Activated T-cell treated with anti-CD3 and anti-CD28 coated beads, Interleukin-2, amount 50 U/mL, for 72 hours (primary cell): ENCODE data around the gene MIA2. TPM values are rescaled to one million over a fixed set of nuclear protein-coding genes. Genes with fewer than 3 reads are reported as not detected.
"Not testable (repeated sequence)": the region's sequence is repeated elsewhere in the genome, so short reads cannot be mapped to it uniquely, and the experiment has no call there.

Experiments used
- ATAC-seq, 2 donors: fragments of 150-1000 bp; cut with Tn5 transposase; replicated peaks in 1 of 2; 2 replicates each; pipeline ENCODE4 v1.10.0; 2021; ENCODE audit warnings: moderate library complexity in 2 of 2, mild to moderate bottlenecking in 1 of 2
- DNase-seq, 2 donors: peaks; one replicate each; pipeline ENCODE4 v3.0.0; 2021 to 2022; ENCODE audit warnings: mixed read lengths in 1 of 2
- H3K27ac Mint-ChIP-seq: one replicate; pipeline ENCODE4 v1.8.0; 2022; ENCODE audit warnings: mild to moderate bottlenecking, moderate library complexity, mixed read lengths
- H3K27me3 Mint-ChIP-seq: one replicate; pipeline ENCODE4 v1.8.0; 2022; ENCODE audit warnings: low read depth, mixed read lengths
- H3K36me3 Mint-ChIP-seq, 2 donors: one replicate each; pipeline ENCODE4 v1.8.0; 2022; ENCODE audit warnings: mixed read lengths in 2 of 2, mild to moderate bottlenecking in 1 of 2; ENCODE audit not compliant: insufficient read depth in 2 of 2
- H3K4me1 Mint-ChIP-seq: one replicate; pipeline ENCODE4 v1.8.0; 2022; ENCODE audit warnings: low read depth, mixed read lengths
- H3K4me3 Mint-ChIP-seq, 2 donors: one replicate each; pipeline ENCODE4 v1.8.0; 2022; ENCODE audit warnings: mild to moderate bottlenecking in 2 of 2, mixed read lengths in 2 of 2, moderate library complexity in 2 of 2
- H3K9me3 Mint-ChIP-seq, 2 donors: one replicate each; pipeline ENCODE4 v1.8.0; 2022; ENCODE audit warnings: mixed read lengths in 2 of 2
- total RNA-seq, 2 donors: library from RNA; stranded (reverse); gene quantifications; one replicate each; pipeline ENCODE4 v1.2.3, GENCODE V29; 2022

MIA2 gene
- total RNA-seq, 2 donors from 2014 or later: 54.5 to 56.7 TPM

GRCh38 chr14:39300389-39300788 lies 66.7 kb downstream of the MIA2 start:
- not testable (repeated sequence) for H3K9me3 Mint-ChIP-seq, H3K27ac Mint-ChIP-seq, DNase-seq, H3K4me3 Mint-ChIP-seq, H3K27me3 Mint-ChIP-seq, H3K4me1 Mint-ChIP-seq
- H3K36me3 Mint-ChIP-seq: peaks cover 6 to 33% of the 10 kb centered on the region in 2 donors
- peak in 1 of 2 donors; percentile 35 for ATAC-seq

GRCh38 chr14:39302124-39302810 lies 68.6 kb downstream of the MIA2 start:
- no peaks in the 10 kb centered on the region for H3K9me3 Mint-ChIP-seq
- H3K27me3 Mint-ChIP-seq: no peaks in the 10 kb centered on the region
- ATAC-seq (no peak), DNase-seq (no peak)
- H3K36me3 Mint-ChIP-seq: peaks cover 6 to 26% of the 10 kb centered on the region in 2 donors
- H3K4me1 Mint-ChIP-seq: no peaks in the 10 kb centered on the region
- no peak overlapping the region for H3K4me3 Mint-ChIP-seq
- H3K27ac Mint-ChIP-seq: peak overlapping the region; percentile 81

- Mint-ChIP-seq H3K9me3 (no peaks in the 10 kb centered on the region), H3K27ac (no peak overlapping the region), H3K4me3 (no peak overlapping the region), H3K36me3 (peaks cover 3 to 20% of the 10 kb centered on the region in 2 donors), H3K4me1 (no peaks in the 10 kb centered on the region), H3K27me3 (no peaks in the 10 kb centered on the region)
- ATAC-seq: no peak
- DNase-seq: no peak
Observed at GRCh38 chr14:39303115-39303514, 69.4 kb downstream of the MIA2 start.

GRCh38 chr14:39307815-39308214 lies 74.1 kb downstream of the MIA2 start:
- no peak for DNase-seq
- Mint-ChIP-seq H3K9me3 (no peaks in the 10 kb centered on the region), H3K36me3 (peaks cover 2 to 24% of the 10 kb centered on the region in 2 donors)

GRCh38 chr14:39310051-39310450 lies 76.3 kb downstream of the MIA2 start:
- Mint-ChIP-seq H3K27ac (no peak overlapping the region), H3K4me3 (no peak overlapping the region), H3K36me3 (peaks cover 2 to 14% of the 10 kb centered on the region in 2 donors), H3K4me1 (no peaks in the 10 kb centered on the region), H3K9me3 (no peaks in the 10 kb centered on the region), H3K27me3 (no peaks in the 10 kb centered on the region)
- ATAC-seq (no peak), DNase-seq (no peak)

More at GRCh38 chr14:39307815-39308214, 74.1 kb downstream of the MIA2 start:
- no peak overlapping the region for H3K4me3 Mint-ChIP-seq
- H3K27ac Mint-ChIP-seq: no peak overlapping the region
- ATAC-seq: no peak
- H3K4me1 Mint-ChIP-seq: no peaks in the 10 kb centered on the region
- H3K27me3 Mint-ChIP-seq: no peaks in the 10 kb centered on the region

GRCh38 chr14:39315859-39316444 lies 82.2 kb downstream of the MIA2 start:
- DNase-seq (no peak), ATAC-seq (no peak)
- H3K27ac Mint-ChIP-seq: no peak overlapping the region
- no peaks in the 10 kb centered on the region for H3K9me3 Mint-ChIP-seq
- H3K36me3 Mint-ChIP-seq: peaks cover 8% of the 10 kb centered on the region in 2 donors
- H3K27me3 Mint-ChIP-seq: no peaks in the 10 kb centered on the region
- H3K4me3 Mint-ChIP-seq: no peak overlapping the region
- no peaks in the 10 kb centered on the region for H3K4me1 Mint-ChIP-seq

- H3K27ac Mint-ChIP-seq: no peak overlapping the region
Observed at GRCh38 chr14:39316830-39317553, 83.3 kb downstream of the MIA2 start.

GRCh38 chr14:39318574-39318973 lies 84.9 kb downstream of the MIA2 start:
- H3K36me3 Mint-ChIP-seq: peaks cover 6% of the 10 kb centered on the region in 2 donors
- no peak overlapping the region for H3K27ac Mint-ChIP-seq
- DNase-seq (no peak), ATAC-seq (no peak)
- no peaks in the 10 kb centered on the region for H3K9me3 Mint-ChIP-seq
- H3K4me1 Mint-ChIP-seq: no peaks in the 10 kb centered on the region
- no peaks in the 10 kb centered on the region for H3K27me3 Mint-ChIP-seq
- no peak overlapping the region for H3K4me3 Mint-ChIP-seq

More at GRCh38 chr14:39316830-39317553, 83.3 kb downstream of the MIA2 start:
- no peaks in the 10 kb centered on the region for H3K9me3 Mint-ChIP-seq
- H3K27me3 Mint-ChIP-seq: no peaks in the 10 kb centered on the region
- no peak overlapping the region for H3K4me3 Mint-ChIP-seq
- no peak for DNase-seq
- H3K36me3 Mint-ChIP-seq: peaks cover 8% of the 10 kb centered on the region in 2 donors
- H3K4me1 Mint-ChIP-seq: no peaks in the 10 kb centered on the region
- ATAC-seq: no peak

- peaks cover 6% of the 10 kb centered on the region in 2 donors for H3K36me3 Mint-ChIP-seq
- DNase-seq (no peak), ATAC-seq (no peak)
- no peak overlapping the region for H3K4me3 Mint-ChIP-seq
- H3K4me1 Mint-ChIP-seq: no peaks in the 10 kb centered on the region
- no peak overlapping the region for H3K27ac Mint-ChIP-seq
- H3K9me3 Mint-ChIP-seq: no peaks in the 10 kb centered on the region
- H3K27me3 Mint-ChIP-seq: no peaks in the 10 kb centered on the region
Observed at GRCh38 chr14:39319381-39319780, 85.7 kb downstream of the MIA2 start.

GRCh38 chr14:39320318-39320717 lies 86.6 kb downstream of the MIA2 start:
- H3K27me3 Mint-ChIP-seq: no peaks in the 10 kb centered on the region
- no peak for DNase-seq
- H3K4me1 Mint-ChIP-seq: no peaks in the 10 kb centered on the region
- no peak overlapping the region for H3K4me3 Mint-ChIP-seq
- no peak for ATAC-seq
- H3K9me3 Mint-ChIP-seq: no peaks in the 10 kb centered on the region
- H3K27ac Mint-ChIP-seq: no peak overlapping the region
- H3K36me3 Mint-ChIP-seq: peaks cover 6% of the 10 kb centered on the region in 2 donors

GRCh38 chr14:39322807-39323206 lies 89.1 kb downstream of the MIA2 start:
- Mint-ChIP-seq H3K27ac (no peak overlapping the region), H3K4me1 (no peaks in the 10 kb centered on the region), H3K4me3 (no peak overlapping the region), H3K9me3 (no peaks in the 10 kb centered on the region), H3K27me3 (no peaks in the 10 kb centered on the region), H3K36me3 (peaks cover 6 to 15% of the 10 kb centered on the region in 2 donors)
- no peak for ATAC-seq
- no peak for DNase-seq

- Mint-ChIP-seq H3K27ac (no peak overlapping the region), H3K4me3 (no peak overlapping the region), H3K36me3 (peaks cover 13 to 27% of the 10 kb centered on the region in 2 donors), H3K27me3 (no peaks in the 10 kb centered on the region), H3K4me1 (no peaks in the 10 kb centered on the region), H3K9me3 (no peaks in the 10 kb centered on the region)
- DNase-seq (no peak), ATAC-seq (no peak)
Observed at GRCh38 chr14:39324097-39324496, 90.4 kb downstream of the MIA2 start.

GRCh38 chr14:39339003-39339402 lies 105.3 kb downstream of the MIA2 start:
- ATAC-seq (no peak), DNase-seq (no peak)
- H3K9me3 Mint-ChIP-seq: peaks cover 3% of the 10 kb centered on the region in 2 donors
- H3K4me3 Mint-ChIP-seq: no peak overlapping the region
- H3K4me1 Mint-ChIP-seq: peaks cover 20% of the 10 kb centered on the region
- no peak overlapping the region for H3K27ac Mint-ChIP-seq
- no peaks in the 10 kb centered on the region for H3K27me3 Mint-ChIP-seq
- peaks cover 13 to 26% of the 10 kb centered on the region in 2 donors for H3K36me3 Mint-ChIP-seq
